Urinary bladder (tissue), 4 donors: ENCODE measurements around the gene CLASRP. TPM values are rescaled to one million over a fixed set of nuclear protein-coding genes. Genes with fewer than 3 reads are reported as not detected.
"Not testable (repeated sequence)": the region's sequence is repeated elsewhere in the genome, so short reads cannot be mapped to it uniquely, and the experiment has no call there.

Experiments
- DNase-seq: peaks from one replicate; pipeline ENCODE4 v3.0.0-alpha.2; 2015; ENCODE audit errors: extremely low spot score
- H3K27ac ChIP-seq: one replicate; pipeline ENCODE4 v1.5.1; 2013; ENCODE audit warnings: low read depth, mild to moderate bottlenecking, moderate library complexity
- H3K36me3 ChIP-seq: one replicate; pipeline ENCODE4 v1.6.1; 2013; ENCODE audit warnings: mild to moderate bottlenecking, moderate library complexity; ENCODE audit not compliant: insufficient read depth
- H3K4me1 ChIP-seq: one replicate; pipeline ENCODE4 v1.6.1; 2013; ENCODE audit warnings: mild to moderate bottlenecking, moderate library complexity; ENCODE audit not compliant: insufficient read depth
- H3K4me3 ChIP-seq: one replicate; pipeline ENCODE4 v1.5.1; 2013; ENCODE audit warnings: low read depth, low read length
- WGBS: extraction: QIAGEN DNeasy Blood & Tissue Kit; methylation state at CpG from one replicate; pipeline ENCODE4 v1.1.7; 2013; 5-methylcytosine and 5-hydroxymethylcytosine counted together
- polyA plus RNA-seq: library from polyadenylated mRNA; stranded (reverse); fragments of 200-250 nt; gene quantifications from one replicate; pipeline ENCODE4 v1.2.3, GENCODE V29; 2013
- small RNA-seq: library from RNA; depleted of rRNA; stranded (forward); fragments of <200 nt; gene quantifications from one replicate; pipeline ENCODE3, GENCODE V24; 2014
- total RNA-seq: library from RNA; depleted of rRNA; stranded (reverse); fragments of >200 nt; gene quantifications from one replicate; pipeline ENCODE4 v1.2.3, GENCODE V29; 2014
- donor health status: healthy with polysubstance abuse.
- donor health status: healthy.

The CLASRP gene
- total and polyA plus RNA-seq, 2 donors: 11.2 to 45.6 TPM

DNA sequence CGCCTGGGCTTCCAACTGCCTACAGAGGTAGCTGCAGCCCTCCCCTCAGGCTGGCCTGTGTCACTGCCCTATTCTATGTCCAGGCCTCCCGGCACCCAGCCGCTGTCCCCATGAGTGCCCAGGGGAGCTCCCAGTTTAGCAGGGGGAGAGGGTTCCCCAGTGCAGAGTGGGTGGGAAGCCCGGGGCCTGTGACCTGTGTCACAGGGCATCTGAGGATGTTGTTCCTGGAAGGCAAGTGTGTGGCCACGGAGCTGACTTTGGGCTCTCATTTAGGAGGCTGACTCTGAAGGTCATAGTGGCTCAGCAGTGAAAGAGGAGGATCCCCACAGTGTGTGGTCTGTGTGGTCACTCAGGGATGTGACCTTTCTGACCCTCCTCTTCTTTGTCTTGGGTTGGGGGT is 79.3 kb downstream of the CLASRP start:
- no peak for DNase-seq
- H3K36me3 ChIP-seq: no peaks in the 10 kb centered on the region
- H3K4me1 ChIP-seq: no peaks in the 10 kb centered on the region
- no peak overlapping the region for H3K4me3 ChIP-seq
- H3K27ac ChIP-seq: no peak overlapping the region
- 75% methylated on average over 5 of the region's 5 CpGs for WGBS

DNA sequence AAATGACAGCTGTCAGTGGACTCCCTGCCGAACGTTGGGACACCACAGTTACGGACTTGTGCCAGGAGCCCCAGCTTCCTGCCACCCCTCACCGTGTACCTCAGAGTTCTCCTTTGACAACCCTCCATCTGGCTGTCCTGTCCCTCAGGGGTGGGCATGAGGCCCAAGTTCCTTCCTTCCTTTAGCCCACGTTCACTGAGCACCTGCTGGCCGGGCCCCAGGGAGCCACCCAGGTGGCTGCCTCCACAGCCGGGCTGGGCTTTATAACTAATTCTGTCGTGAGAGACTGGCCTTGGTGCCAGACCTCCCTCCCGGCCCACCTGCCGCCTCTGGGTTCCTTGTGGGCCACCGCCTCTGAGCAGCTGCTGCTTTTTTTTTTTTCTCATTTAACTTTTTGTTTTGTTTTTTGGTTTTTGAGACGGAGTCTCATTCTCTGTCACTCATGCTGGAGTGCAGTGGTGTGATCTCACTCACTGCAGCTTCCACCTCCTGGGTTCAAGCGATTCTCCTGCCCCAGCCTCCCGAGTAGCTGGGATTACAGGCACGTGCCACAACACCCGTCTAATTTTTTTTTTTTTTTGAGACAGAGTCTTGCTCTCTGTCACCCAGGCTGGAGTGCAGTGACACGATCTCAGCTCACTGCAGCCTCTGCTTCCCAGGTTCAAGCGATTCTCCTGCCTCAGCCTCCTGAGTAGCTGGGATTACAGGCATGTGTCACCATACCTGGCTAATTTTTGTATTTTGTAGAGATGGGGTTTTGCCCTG is 79.9 kb downstream of the CLASRP start:
- DNase-seq, H3K36me3 ChIP-seq, H3K4me1 ChIP-seq, H3K27ac ChIP-seq, H3K4me3 ChIP-seq: not testable (repeated sequence)
- 65% methylated on average over 18 of the region's 18 CpGs for WGBS

DNA sequence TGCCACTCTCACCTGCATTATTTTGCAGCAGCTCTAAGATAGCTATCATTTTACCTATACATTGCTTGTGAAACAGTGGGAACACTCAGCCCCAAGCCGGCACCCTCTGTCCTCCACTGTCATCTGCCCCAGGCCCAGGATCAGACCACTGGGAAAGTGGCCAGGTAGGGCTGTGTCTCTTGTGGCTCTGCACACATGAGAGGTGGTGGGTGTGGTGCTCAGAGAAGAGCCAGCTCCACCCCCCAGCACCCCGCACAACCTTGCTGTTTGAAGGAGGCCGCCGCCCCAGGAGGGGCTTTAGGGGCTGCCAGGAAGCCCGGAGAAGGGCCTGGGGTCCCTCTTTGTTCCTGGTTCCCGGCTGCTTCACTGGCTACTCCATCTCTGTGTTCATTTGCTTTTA is 80.7 kb downstream of the CLASRP start:
- DNase-seq: no peak
- 86% methylated on average over 6 of the region's 6 CpGs for WGBS

More for the DNA sequence above, 80.7 kb downstream of the CLASRP start:
- no peaks in the 10 kb centered on the region for H3K4me1 ChIP-seq
- H3K36me3 ChIP-seq: no peaks in the 10 kb centered on the region
- no peak overlapping the region for H3K27ac ChIP-seq
- H3K4me3 ChIP-seq: no peak overlapping the region

Small RNAs within 50 kb of the gene (small RNA-seq; reads per million reads assigned to genes)
- gene RNU6-611P: not detected

Other genes starting within 250 kb of the CLASRP start
- gene BCAM, start 229.9 kb upstream of the CLASRP start, total RNA-seq: 35.3 TPM
- 77.4 TPM for gene BCAM, start 229.9 kb upstream of the CLASRP start, polyA plus RNA-seq
- gene NECTIN2, start 192.7 kb upstream of the CLASRP start, total RNA-seq: 27.4 TPM
- 50.2 TPM for gene NECTIN2, start 192.7 kb upstream of the CLASRP start, polyA plus RNA-seq
- 17.8 TPM for gene TOMM40, start 147.8 kb upstream of the CLASRP start, total RNA-seq
- gene TOMM40, start 147.8 kb upstream of the CLASRP start, polyA plus RNA-seq: 39.3 TPM
- gene APOE, start 133.2 kb upstream of the CLASRP start, total RNA-seq: 28.2 TPM
- 60.5 TPM for gene APOE, start 133.2 kb upstream of the CLASRP start, polyA plus RNA-seq
- 3.5 TPM for gene APOC1, start 124.4 kb upstream of the CLASRP start, total RNA-seq
- gene APOC1, start 124.4 kb upstream of the CLASRP start, polyA plus RNA-seq: 26.9 TPM
- gene APOC4, start 96.8 kb upstream of the CLASRP start, total RNA-seq: not detected
- gene APOC4, start 96.8 kb upstream of the CLASRP start, polyA plus RNA-seq: not detected
- not detected for gene APOC2, start 93.0 kb upstream of the CLASRP start, total RNA-seq
- 1.6 TPM for gene APOC2, start 93.0 kb upstream of the CLASRP start, polyA plus RNA-seq
- gene CLPTM1, start 83.7 kb upstream of the CLASRP start, total RNA-seq: 27.3 TPM
- gene CLPTM1, start 83.7 kb upstream of the CLASRP start, polyA plus RNA-seq: 104 TPM
- 2.6 TPM for gene RELB, start 37.6 kb upstream of the CLASRP start, total RNA-seq
- gene RELB, start 37.6 kb upstream of the CLASRP start, polyA plus RNA-seq: 8.9 TPM
- gene ZNF296, start 37.4 kb downstream of the CLASRP start, total RNA-seq: 0.42 TPM
- 0.65 TPM for gene ZNF296, start 37.4 kb downstream of the CLASRP start, polyA plus RNA-seq
- gene GEMIN7, start 40.2 kb downstream of the CLASRP start, total RNA-seq: 10.4 TPM
- 23.6 TPM for gene GEMIN7, start 40.2 kb downstream of the CLASRP start, polyA plus RNA-seq
- 16.8 TPM for gene PPP1R37, start 54.1 kb downstream of the CLASRP start, total RNA-seq
- 31.6 TPM for gene PPP1R37, start 54.1 kb downstream of the CLASRP start, polyA plus RNA-seq
- gene NKPD1, start 121.9 kb downstream of the CLASRP start, total RNA-seq: 0.58 TPM
- 0.37 TPM for gene NKPD1, start 121.9 kb downstream of the CLASRP start, polyA plus RNA-seq
- gene TRAPPC6A, start 139.2 kb downstream of the CLASRP start, total RNA-seq: 7.1 TPM
- 46.1 TPM for gene TRAPPC6A, start 139.2 kb downstream of the CLASRP start, polyA plus RNA-seq
- 3.9 TPM for gene BLOC1S3, start 139.7 kb downstream of the CLASRP start, total RNA-seq
- 9.3 TPM for gene BLOC1S3, start 139.7 kb downstream of the CLASRP start, polyA plus RNA-seq
- 3.4 TPM for gene EXOC3L2, start 206.4 kb downstream of the CLASRP start, total RNA-seq
- gene EXOC3L2, start 206.4 kb downstream of the CLASRP start, polyA plus RNA-seq: 6.9 TPM
- 14.8 TPM for gene MARK4, start 212.2 kb downstream of the CLASRP start, total RNA-seq
- gene MARK4, start 212.2 kb downstream of the CLASRP start, polyA plus RNA-seq: 34.4 TPM